ENCODE measurements around the gene GGCT.

GGCT gene

GRCh38 chr7:30504301-30505173, at the start of gene GGCT:
Gene GGCT (minus strand): TSS chr7:30504829. CDS start chr7:30504709, 120 bp downstream.
- TF ChIP-seq CTCF (IDR thresholded peaks at IDR 0.05; ENCODE audit: low read depth, low read length) (no peak), POLR2A (IDR thresholded peaks at IDR 0.05; ENCODE audit: extremely low read depth, insufficient read length) (peak; percentile 97), MYC (IDR thresholded peaks at IDR 0.05; ENCODE audit: low read depth, low read length) (peak; percentile 80), MAX (IDR thresholded peaks at IDR 0.05; ENCODE audit: low read depth, low read length) (peak; percentile 85)
- H3K4me3 ChIP-seq (ENCODE audit: low read depth, low read length) = peak within 1 kb of the TSS; percentile 90
- DNase-seq (ENCODE audit: low read depth) = peak; percentile 100

GRCh38 chr7:30553546-30553945, 48.9 kb upstream of the GGCT start:
- H3K4me3 ChIP-seq (ENCODE audit: low read depth, low read length) = no peak overlapping the region
- no peak for DNase-seq (ENCODE audit: low read depth)
- no peak for TF ChIP-seq MAX (IDR thresholded peaks at IDR 0.05; ENCODE audit: low read depth, low read length)
- no peak for TF ChIP-seq POLR2A (IDR thresholded peaks at IDR 0.05; ENCODE audit: extremely low read depth, insufficient read length)
- no peak for TF ChIP-seq MYC (IDR thresholded peaks at IDR 0.05; ENCODE audit: low read depth, low read length)
- no peak for TF ChIP-seq CTCF (IDR thresholded peaks at IDR 0.05; ENCODE audit: low read depth, low read length)

GRCh38 chr7:30553141-30553540, 48.5 kb upstream of the GGCT start:
- H3K4me3 ChIP-seq (ENCODE audit: low read depth, low read length) = no peak overlapping the region
- TF ChIP-seq MAX (IDR thresholded peaks at IDR 0.05; ENCODE audit: low read depth, low read length) (no peak), MYC (IDR thresholded peaks at IDR 0.05; ENCODE audit: low read depth, low read length) (no peak), POLR2A (IDR thresholded peaks at IDR 0.05; ENCODE audit: extremely low read depth, insufficient read length) (no peak), CTCF (IDR thresholded peaks at IDR 0.05; ENCODE audit: low read depth, low read length) (no peak)

GRCh38 chr7:30552330-30552729, 47.7 kb upstream of the GGCT start:
- DNase-seq (ENCODE audit: low read depth) = no peak
- TF ChIP-seq POLR2A (IDR thresholded peaks at IDR 0.05; ENCODE audit: extremely low read depth, insufficient read length) = no peak
- no peak overlapping the region for H3K4me3 ChIP-seq (ENCODE audit: low read depth, low read length)

More at GRCh38 chr7:30553141-30553540, 48.5 kb upstream of the GGCT start:
- no peak for DNase-seq (ENCODE audit: low read depth)

GRCh38 chr7:30549931-30550493, 45.4 kb upstream of the GGCT start:
- TF ChIP-seq POLR2A (IDR thresholded peaks at IDR 0.05; ENCODE audit: extremely low read depth, insufficient read length) (no peak), MYC (IDR thresholded peaks at IDR 0.05; ENCODE audit: low read depth, low read length) (no peak), MAX (IDR thresholded peaks at IDR 0.05; ENCODE audit: low read depth, low read length) (no peak), CTCF (IDR thresholded peaks at IDR 0.05; ENCODE audit: low read depth, low read length) (no peak)
- DNase-seq (ENCODE audit: low read depth) = peak; percentile 26

GRCh38 chr7:30548845-30549244, 44.2 kb upstream of the GGCT start:
- peak; percentile 71 for DNase-seq (ENCODE audit: low read depth)
- no peak overlapping the region for H3K4me3 ChIP-seq (ENCODE audit: low read depth, low read length)

More at GRCh38 chr7:30549931-30550493, 45.4 kb upstream of the GGCT start:
- no peak overlapping the region for H3K4me3 ChIP-seq (ENCODE audit: low read depth, low read length)

More at GRCh38 chr7:30548845-30549244, 44.2 kb upstream of the GGCT start:
- TF ChIP-seq CTCF (IDR thresholded peaks at IDR 0.05; ENCODE audit: low read depth, low read length) = peak; percentile 91
- TF ChIP-seq POLR2A (IDR thresholded peaks at IDR 0.05; ENCODE audit: extremely low read depth, insufficient read length) = no peak
- TF ChIP-seq MAX (IDR thresholded peaks at IDR 0.05; ENCODE audit: low read depth, low read length) = 0 out of 2 replicates have a peak, but pooled peaks have one; percentile 17
- TF ChIP-seq MYC (IDR thresholded peaks at IDR 0.05; ENCODE audit: low read depth, low read length) = no peak
